Measurements from ENCODE around the gene HSD17B12. TPM values are rescaled to one million over a fixed set of nuclear protein-coding genes. Genes with fewer than 3 reads are reported as not detected.
A peak's percentile ranks its signal among the peaks of the same experiment; 100 is the strongest.

Gene HSD17B12
- total and polyA plus RNA-seq, 2 of the 4 experiments (the other 2 are of a cell fraction) = 38.0 to 44.6 TPM

GRCh38 chr11:43832536-43832935, 152.0 kb downstream of the HSD17B12 start:
- Histone ChIP-seq H3K27me3 (ENCODE audit: control insufficient read depth, insufficient read depth, low read length) (no peaks in the 10 kb centered on the region), H3K4me1 (ENCODE audit: control insufficient read depth, insufficient read depth, low read length) (peaks cover 6% of the 10 kb centered on the region; the same call in 1 of the 2 replicates), H4K20me1 (ENCODE audit: insufficient read depth, low read length) (peaks cover 7% of the 10 kb centered on the region; the same call in 1 of the 2 replicates), H2BK120ac (ENCODE audit: low read depth, low read length) (no peak overlapping the region), H4K5ac (ENCODE audit: low read depth, low read length) (no peak overlapping the region), H3K36me3 (ENCODE audit: control insufficient read depth, insufficient read depth, low read length) (no peaks in the 10 kb centered on the region), H3K79me1 (ENCODE audit: low read depth in 1 of 2, low read length in 2 of 2) (peaks cover 0 to 15% of the 10 kb centered on the region in 2 experiments; a peak in 1 of 4 replicates), H3K4me2 (ENCODE audit: low read depth, low read length) (no peak overlapping the region), H2BK15ac (ENCODE audit: low read depth, low read length) (no peak overlapping the region), H3K9me1 (ENCODE audit: insufficient read depth, low read length) (0 out of 2 replicates have a peak, but pooled peaks cover 4% of the 10 kb centered on the region), H2BK5ac (ENCODE audit: low read depth, low read length, poor library complexity, severe bottlenecking) (no peak overlapping the region), H3K14ac (replicated peaks; ENCODE audit: low read depth, low read length) (no peak overlapping the region), H2BK20ac (ENCODE audit: low read depth, low read length) (no peak overlapping the region), H3K4me3 (ENCODE audit: insufficient read depth, low read depth, low read length) (no peak overlapping the region), H3K18ac (ENCODE audit: low read depth, low read length) (no peak overlapping the region), H3K56ac (ENCODE audit: extremely low read depth, insufficient read depth, low read length) (no peak overlapping the region), H3K9ac (ENCODE audit: low read depth, low read length) (no peak overlapping the region), H3K27ac (ENCODE audit: insufficient read depth, low read length) (no peak overlapping the region), H2AFZ (replicated peaks; ENCODE audit: low read length, poor library complexity) (no peak overlapping the region), H3K23ac (ENCODE audit: low read depth, low read length) (no peak overlapping the region), H3K9me3 (ENCODE audit: control insufficient read depth, insufficient read depth, low read length) (no peaks in the 10 kb centered on the region), H3K4ac (ENCODE audit: low read depth, low read length) (no peak overlapping the region), H2AK9ac (replicated peaks; ENCODE audit: low read depth, low read length, poor library complexity) (no peak overlapping the region), H2AK5ac (ENCODE audit: low read depth, low read length) (peak overlapping the region; percentile 8; the same call in 1 of the 2 replicates), H4K91ac (ENCODE audit: insufficient read depth, low read depth, low read length) (no peak overlapping the region), H4K8ac (ENCODE audit: low read depth in 2 of 2, low read length in 2 of 2) (no peak overlapping the region)
- intact Hi-C loops (cut with micrococcal nuclease) (no loop called here), in situ Hi-C loops (cut with MboI; ENCODE audit: low sequenced_read_pairs) (no loop called here), dilution Hi-C loops (cut with HindIII; ENCODE audit: low sequenced_read_pairs, unreplicated experiment) (no loop called here)
- no peak for TF ChIP-seq RFX5 (IDR thresholded peaks at IDR 0.05; ENCODE audit: low read depth, low read length)
- TF ChIP-seq SMC3 (IDR thresholded peaks at IDR 0.05; ENCODE audit: low read depth, low read length) = no peak
- TF ChIP-seq, protein P1, sequence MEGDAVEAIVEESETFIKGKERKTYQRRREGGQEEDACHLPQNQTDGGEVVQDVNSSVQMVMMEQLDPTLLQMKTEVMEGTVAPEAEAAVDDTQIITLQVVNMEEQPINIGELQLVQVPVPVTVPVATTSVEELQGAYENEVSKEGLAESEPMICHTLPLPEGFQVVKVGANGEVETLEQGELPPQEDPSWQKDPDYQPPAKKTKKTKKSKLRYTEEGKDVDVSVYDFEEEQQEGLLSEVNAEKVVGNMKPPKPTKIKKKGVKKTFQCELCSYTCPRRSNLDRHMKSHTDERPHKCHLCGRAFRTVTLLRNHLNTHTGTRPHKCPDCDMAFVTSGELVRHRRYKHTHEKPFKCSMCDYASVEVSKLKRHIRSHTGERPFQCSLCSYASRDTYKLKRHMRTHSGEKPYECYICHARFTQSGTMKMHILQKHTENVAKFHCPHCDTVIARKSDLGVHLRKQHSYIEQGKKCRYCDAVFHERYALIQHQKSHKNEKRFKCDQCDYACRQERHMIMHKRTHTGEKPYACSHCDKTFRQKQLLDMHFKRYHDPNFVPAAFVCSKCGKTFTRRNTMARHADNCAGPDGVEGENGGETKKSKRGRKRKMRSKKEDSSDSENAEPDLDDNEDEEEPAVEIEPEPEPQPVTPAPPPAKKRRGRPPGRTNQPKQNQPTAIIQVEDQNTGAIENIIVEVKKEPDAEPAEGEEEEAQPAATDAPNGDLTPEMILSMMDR (conservative IDR thresholded peaks at IDR 0.05; ENCODE audit: low read depth, low read length) = no peak
- no peak for TF ChIP-seq POLR2A (IDR thresholded peaks at IDR 0.05; ENCODE audit: low read depth, low read length)
- TF ChIP-seq BHLHE40 (IDR thresholded peaks at IDR 0.05; ENCODE audit: low read depth, low read length) = no peak
- TF ChIP-seq MAFK (IDR thresholded peaks at IDR 0.05; ENCODE audit: low read depth, low read length) = no peak
- no peak for TF ChIP-seq RAD21 (IDR thresholded peaks at IDR 0.05; ENCODE audit: low read length)
- TF ChIP-seq RCOR1 (IDR thresholded peaks at IDR 0.05; ENCODE audit: insufficient replicate concordance, low read length) = no peak
- no peak for TF ChIP-seq USF2 (IDR thresholded peaks at IDR 0.05; ENCODE audit: low read depth, low read length)
- no peak for TF ChIP-seq NFE2L2 (IDR thresholded peaks at IDR 0.05; ENCODE audit: low read depth, low read length)
- no peak for TF ChIP-seq FOS (IDR thresholded peaks at IDR 0.05; ENCODE audit: low read depth, low read length)
- no TSS peak for BruUV-seq (replicated peaks)
- no peak for ATAC-seq (ENCODE audit: low read depth)
- ChIA-PET POLR2A (ENCODE audit: unreplicated experiment) (no interaction called here), CTCF (interaction anchor here (4.4 kb wide), 1 partner anchor 19 kb away, joined by 26 read pairs; no protein-coding TSS in a partner anchor)
- WGBS, 2 experiments (ENCODE audit: extremely low coverage in 2 of 2, insufficient read length in 1 of 2) = no CpG with 5 or more reads among the region's 4 CpGs
- DNase-seq = no peak

Data from IMR-90 (cell line).